Mucosa of descending colon (tissue), 3 donors: Measurements from ENCODE around the gene PANK4. TPM values are rescaled to one million over a fixed set of nuclear protein-coding genes. Genes with fewer than 3 reads are reported as not detected.

Source experiments
- ATAC-seq: fragments of 200-7000 bp; cut with Tn5 transposase; one replicate; pipeline ENCODE4 v1.9.1; 2020; ENCODE audit warnings: mild to moderate bottlenecking, moderate library complexity
- DNase-seq, 3 donors: peaks; one replicate each; pipeline ENCODE4 v3.0.0-alpha.2; 2020
- H3K36me3 ChIP-seq: fragments of 200-600 bp; one replicate; pipeline ENCODE4 v1.8.0; 2021; ENCODE audit warnings: low read depth, mild to moderate bottlenecking
- H3K4me1 ChIP-seq: fragments of 200-600 bp; one replicate; pipeline ENCODE4 v1.8.0; 2021; ENCODE audit warnings: low read depth, mild to moderate bottlenecking
- H3K4me3 ChIP-seq: fragments of 200-600 bp; one replicate; pipeline ENCODE4 v1.8.0; 2021; ENCODE audit warnings: mild to moderate bottlenecking
- H3K9me3 ChIP-seq: fragments of 200-600 bp; one replicate; pipeline ENCODE4 v1.8.0; 2021; ENCODE audit warnings: mild to moderate bottlenecking
- CTCF ChIP-seq: fragments of 200-600 bp; IDR thresholded peaks from one replicate; pipeline ENCODE4 v1.8.0; 2022; ENCODE audit warnings: antibody characterized with exemption, mild to moderate bottlenecking
- intact Hi-C, 2 donors: fragments of 100-400 bp; cut with DNase I in 1 of 2; cut with micrococcal nuclease in 1 of 2; formaldehyde crosslinking; loops; one replicate each; pipeline versions ENCODE4 v1.11.0 to v1.11.1; 2022; cut with DNase I, micrococcal nuclease
- total RNA-seq, 3 donors: library from RNA; stranded (reverse); fragmentation: NEBNext Ultra II Directional in 2 of 3; extraction: Animal tissue kit (Norgen Biotek cat#: 25700) in 2 of 3; gene quantifications; one replicate each; pipeline versions ENCODE4 v1.2.1 to v1.2.4, GENCODE V29; 2021 to 2023
- donor health status: DM: no; HTN: no; CAD: no; lungs with moderate emphysema.
- donor health status: DM: no; HTN: no; CAD: no.
- donor health status: DM: no; HTN: yes; CAD: no.

PANK4 gene
- total RNA-seq, 3 donors from 2014 or later: 28.1 to 51.6 (median 44.7) TPM

DNA sequence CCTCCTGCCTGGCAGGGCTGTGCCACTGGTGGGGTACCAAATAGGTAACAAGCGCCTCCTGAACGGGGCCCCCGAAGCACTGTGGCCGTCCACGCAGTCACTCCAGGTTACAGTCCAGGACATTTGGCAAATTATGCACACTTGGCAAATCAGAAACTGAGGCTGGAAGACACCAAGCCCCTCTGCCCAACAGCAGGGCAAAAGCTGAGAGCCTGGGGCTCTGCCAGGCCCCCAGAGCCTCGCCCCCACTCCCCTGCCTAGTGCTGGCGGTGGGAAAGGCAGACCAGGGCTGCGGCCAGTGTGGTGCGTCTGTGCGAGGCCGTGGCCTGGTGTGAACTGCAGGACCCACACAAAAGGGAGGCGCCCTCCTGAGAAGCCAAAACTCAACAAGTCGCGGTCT lies 9.4 kb downstream of the PANK4 start:
- no peak for DNase-seq
- no peak for TF ChIP-seq CTCF
- Histone ChIP-seq H3K36me3 (peaks cover 21% of the 10 kb centered on the region), H3K4me3 (no peak overlapping the region), H3K4me1 (no peaks in the 10 kb centered on the region), H3K9me3 (no peaks in the 10 kb centered on the region)
- no peak for ATAC-seq
- intact Hi-C loops: no loop called here

- H3K9me3 ChIP-seq: no peaks in the 10 kb centered on the region
- intact Hi-C loops: no loop called here
- no peak for ATAC-seq
- no peak for DNase-seq
- no peak overlapping the region for H3K4me3 ChIP-seq
- no peaks in the 10 kb centered on the region for H3K4me1 ChIP-seq
- H3K36me3 ChIP-seq: peaks cover 26% of the 10 kb centered on the region
- no peak for TF ChIP-seq CTCF
These were observed 10.3 kb downstream of the PANK4 start for GRCh38 chr1:2516124-2516523.

GRCh38 chr1:2515763-2516080 lies 10.7 kb downstream of the PANK4 start:
- ATAC-seq (no peak), DNase-seq (no peak)
- TF ChIP-seq CTCF: no peak
- Histone ChIP-seq H3K4me3 (no peak overlapping the region), H3K36me3 (peaks cover 26% of the 10 kb centered on the region), H3K9me3 (no peaks in the 10 kb centered on the region), H3K4me1 (no peaks in the 10 kb centered on the region)
- intact Hi-C loops: no loop called here

DNA sequence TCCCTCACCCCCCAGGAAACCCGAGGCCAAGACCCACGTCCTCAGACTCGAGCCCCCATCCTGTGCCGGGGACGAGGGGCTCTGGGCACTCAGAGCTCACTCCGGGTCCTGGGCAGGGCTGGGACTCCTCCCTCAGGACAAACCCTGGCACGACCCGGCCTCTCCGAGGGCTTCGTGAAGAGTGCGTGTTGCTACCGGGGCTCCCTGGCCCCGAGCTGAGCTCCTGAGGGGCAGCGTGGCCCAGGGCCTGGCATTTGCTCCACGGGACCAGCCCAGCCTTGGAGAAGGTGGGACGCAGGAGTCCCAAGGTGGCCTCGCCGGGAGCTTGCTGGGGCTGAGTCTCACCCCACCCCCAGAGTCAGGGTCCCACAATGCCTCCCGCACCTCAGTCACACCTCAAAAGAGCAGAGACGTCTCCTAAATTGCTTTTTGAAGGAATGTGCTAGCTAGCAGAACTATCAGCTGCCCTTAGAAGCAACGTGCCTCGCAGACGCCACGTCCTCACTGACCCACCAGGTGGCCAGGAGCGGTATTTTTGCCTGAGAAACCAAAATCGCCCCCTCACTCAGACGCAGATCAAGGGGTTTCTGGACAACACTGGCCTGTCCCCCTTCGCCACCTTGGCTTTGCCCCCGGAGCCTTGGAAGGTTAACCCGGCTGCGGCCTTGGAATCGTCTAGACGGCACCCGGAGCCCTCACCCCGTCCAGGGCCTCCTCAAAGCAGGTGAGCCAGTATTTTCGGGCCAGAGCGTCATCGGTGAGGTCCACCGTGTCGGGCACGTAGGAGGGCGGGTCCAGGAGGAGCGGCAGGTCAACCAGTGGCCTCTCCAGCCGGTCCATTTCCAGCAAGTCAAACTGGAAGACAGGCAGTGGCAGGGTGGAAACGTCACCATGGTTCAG lies 11.3 kb downstream of the PANK4 start:
- intact Hi-C loops: no loop called here
- ATAC-seq (no peak), DNase-seq (no peak)
- TF ChIP-seq CTCF: no peak
- peaks cover 25% of the 10 kb centered on the region for H3K36me3 ChIP-seq
- no peak overlapping the region for H3K4me3 ChIP-seq
- no peaks in the 10 kb centered on the region for H3K4me1 ChIP-seq
- no peaks in the 10 kb centered on the region for H3K9me3 ChIP-seq

DNA sequence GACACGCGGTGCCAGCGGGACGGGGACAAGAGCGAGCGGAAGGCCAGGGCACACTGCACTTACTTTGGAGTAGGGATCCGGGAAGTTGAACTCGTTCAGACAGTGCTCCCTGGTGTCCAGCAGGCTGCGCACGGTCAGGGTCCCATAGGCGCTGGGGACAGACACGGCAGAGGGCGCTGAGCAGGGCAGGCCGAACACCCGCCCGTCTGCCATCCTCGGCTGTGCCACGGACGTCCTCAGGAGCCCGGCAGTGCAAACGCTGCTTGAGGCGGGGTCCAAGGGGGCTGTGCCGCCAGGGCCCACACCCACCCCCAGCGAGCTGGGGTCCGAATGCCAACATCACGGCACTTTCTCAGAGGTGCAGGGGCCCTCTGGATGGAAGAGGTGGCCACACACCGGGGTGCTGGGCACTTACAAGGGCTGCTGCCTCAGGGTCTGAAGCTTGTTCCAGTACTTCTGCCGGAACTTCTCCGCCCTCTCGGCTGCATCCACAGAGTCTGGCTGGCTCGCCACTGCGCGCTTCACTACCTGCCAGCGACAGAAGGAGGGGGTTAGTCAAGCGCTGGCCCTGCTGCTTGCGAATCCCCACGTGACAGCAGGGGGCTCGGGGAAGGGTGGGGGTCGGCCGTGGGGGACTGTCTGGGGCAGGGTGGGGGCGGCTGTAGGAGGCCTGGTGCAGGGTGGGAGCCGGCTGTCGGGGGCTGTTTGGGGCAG lies 12.3 kb downstream of the PANK4 start:
- Histone ChIP-seq H3K4me3 (no peak overlapping the region), H3K36me3 (peaks cover 20% of the 10 kb centered on the region), H3K9me3 (no peaks in the 10 kb centered on the region), H3K4me1 (no peaks in the 10 kb centered on the region)
- ATAC-seq (no peak), DNase-seq (no peak)
- intact Hi-C loops: no loop called here
- no peak for TF ChIP-seq CTCF
